GM10266 (cell line): ENCODE results near the gene MSL3B.

Experiments
- DNase-seq: peaks from one replicate; pipeline ENCODE4 v3.0.0; 2012; ENCODE audit errors: extremely low spot score
- CTCF ChIP-seq: IDR thresholded peaks from 2 replicates; pipeline ENCODE4 v1.5.1; 2012; ENCODE audit warnings: mild to moderate bottlenecking, low read depth; ENCODE audit not compliant: control insufficient read depth, insufficient read depth; ENCODE audit errors: missing control alignments

Gene MSL3B

DNA sequence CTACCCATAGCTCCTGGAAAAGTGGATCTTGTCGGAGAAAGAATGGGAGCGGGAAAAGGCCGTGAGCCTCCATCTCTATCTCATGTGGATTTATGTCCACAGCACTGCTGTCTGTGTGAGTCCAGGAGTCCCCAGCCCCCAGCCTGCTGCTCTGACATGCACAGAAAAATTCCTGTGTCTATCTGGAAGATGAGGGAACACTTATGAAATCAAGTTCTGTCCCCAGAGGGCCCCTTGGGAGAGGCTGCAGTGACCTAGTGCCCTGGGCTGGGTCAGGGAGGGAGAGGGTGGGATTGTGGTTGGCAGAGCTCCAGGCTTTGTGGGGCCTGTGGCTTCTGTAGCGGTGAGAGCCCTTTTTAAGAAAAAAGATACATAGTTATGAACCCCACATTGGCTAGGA, 51.4 kb downstream of the MSL3B start:
- TF ChIP-seq CTCF, result no peak
- no peak for DNase-seq

- DNase-seq, result no peak
Observed at GRCh38 chr2:233816334-233816733, 51.9 kb downstream of the MSL3B start.

DNA sequence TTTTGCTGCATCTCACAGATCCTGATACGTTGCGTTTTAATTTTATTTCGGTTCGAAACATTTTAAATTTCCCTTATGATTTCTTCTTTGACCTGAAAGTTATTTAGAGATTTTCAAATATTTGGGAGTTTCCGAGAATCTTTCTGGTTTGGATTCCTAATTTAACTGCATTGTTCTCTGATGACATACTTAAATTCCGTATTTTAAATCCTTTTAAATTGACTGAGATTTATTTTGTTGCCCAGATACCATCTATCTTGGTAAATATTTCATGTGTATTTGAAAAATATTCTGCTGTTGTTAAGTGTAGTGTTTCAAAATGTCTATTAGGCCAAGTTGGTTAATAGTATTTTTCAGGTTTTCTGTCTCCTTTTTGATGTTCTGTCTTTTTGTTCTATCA, 52.3 kb downstream of the MSL3B start:
- DNase-seq, result no peak
- no peak for TF ChIP-seq CTCF

More at GRCh38 chr2:233816334-233816733, 51.9 kb downstream of the MSL3B start:
- TF ChIP-seq CTCF, result no peak
